Stimulated activated CD8-positive, alpha-beta memory T cell treated with anti-CD3 and anti-CD28 coated beads, Interleukin-2, amount 100 ng/mL, for 1 hour (primary cell): ENCODE results near the gene NDUFB7.
A peak's percentile ranks its signal among the peaks of the same experiment; 100 is the strongest.

ENCODE experiments used
- DNase-seq, 2 donors: peaks; one replicate each; pipeline ENCODE4 v3.0.0-alpha.2; 2020; ENCODE audit warnings: low read depth in 2 of 2

Gene NDUFB7

DNA sequence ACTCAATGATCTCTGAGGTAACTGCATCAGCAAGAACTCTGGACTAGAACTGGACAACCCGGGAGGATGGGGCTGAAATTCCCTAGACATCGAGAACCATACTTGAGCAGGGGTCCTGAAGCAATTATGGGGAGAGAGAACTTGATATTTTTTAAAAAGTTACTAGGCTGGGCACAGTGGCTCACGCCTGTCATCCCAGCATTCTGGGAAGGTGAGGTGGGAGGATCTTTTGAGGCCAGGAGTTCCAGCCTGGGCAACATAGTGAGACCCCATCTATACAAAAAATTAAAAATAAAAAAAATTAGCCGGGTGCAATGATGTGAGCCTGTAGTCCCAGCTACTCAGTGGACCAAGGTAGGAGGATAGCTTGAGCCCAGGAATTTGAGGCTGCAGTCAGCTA lies 51.3 kb downstream of the NDUFB7 start:
- no peak for DNase-seq

DNA sequence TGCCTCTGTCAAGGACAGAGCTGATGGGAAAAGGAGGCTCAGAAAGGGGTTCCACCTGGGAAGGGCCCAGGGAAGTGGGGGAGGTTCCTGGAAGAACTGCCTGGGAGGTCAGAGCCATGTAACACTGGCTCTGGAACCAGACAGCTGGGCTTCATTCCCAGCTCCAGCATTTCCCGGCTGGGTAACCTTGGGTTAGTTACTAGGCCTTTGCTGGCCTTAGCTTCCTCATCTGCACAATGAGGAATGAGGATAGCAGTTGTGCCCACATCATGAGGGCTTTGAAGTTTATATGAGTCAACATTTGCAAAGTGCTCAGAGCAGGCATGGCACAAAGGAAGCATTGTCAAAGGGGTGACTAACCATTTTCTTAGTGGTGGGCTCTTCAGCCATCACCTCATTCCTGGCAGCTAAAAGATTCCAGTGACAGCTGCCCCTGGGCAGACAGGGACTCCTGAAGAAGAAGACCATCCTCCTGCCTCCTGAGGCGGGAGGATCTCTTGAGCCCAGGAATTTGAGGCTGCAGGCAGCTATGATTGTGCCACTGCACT lies 51.9 kb downstream of the NDUFB7 start:
- DNase-seq = no peak

DNA sequence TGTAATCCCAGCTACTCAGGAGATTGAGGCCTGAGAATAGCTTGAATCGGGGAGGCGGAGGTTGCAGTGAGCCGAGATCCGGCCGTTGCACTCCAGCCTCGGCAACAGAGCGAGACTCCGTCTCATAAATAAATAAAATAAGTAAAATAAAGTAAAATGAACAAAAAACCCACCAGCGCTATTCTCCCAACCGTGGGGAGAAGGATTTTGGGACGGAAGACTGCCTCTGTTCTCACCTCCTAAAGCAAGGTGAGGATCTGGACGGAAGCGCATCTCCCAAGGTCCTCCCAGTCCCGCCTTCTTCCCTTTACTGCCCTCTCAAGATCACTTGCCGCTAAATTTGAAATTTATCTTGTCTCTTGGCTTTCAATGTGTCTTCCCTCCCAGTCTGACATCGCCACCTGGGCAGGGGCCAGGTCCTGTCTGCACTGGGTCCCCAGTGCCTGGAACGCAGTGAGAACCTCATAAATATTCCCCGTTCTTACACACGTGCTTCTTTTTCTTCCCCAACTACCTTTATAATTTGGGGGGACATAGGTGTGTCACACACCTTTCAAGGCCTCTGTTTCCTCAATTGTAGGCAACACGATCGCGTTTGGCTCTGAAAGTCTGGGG lies 52.5 kb downstream of the NDUFB7 start:
- no peak for DNase-seq

DNA sequence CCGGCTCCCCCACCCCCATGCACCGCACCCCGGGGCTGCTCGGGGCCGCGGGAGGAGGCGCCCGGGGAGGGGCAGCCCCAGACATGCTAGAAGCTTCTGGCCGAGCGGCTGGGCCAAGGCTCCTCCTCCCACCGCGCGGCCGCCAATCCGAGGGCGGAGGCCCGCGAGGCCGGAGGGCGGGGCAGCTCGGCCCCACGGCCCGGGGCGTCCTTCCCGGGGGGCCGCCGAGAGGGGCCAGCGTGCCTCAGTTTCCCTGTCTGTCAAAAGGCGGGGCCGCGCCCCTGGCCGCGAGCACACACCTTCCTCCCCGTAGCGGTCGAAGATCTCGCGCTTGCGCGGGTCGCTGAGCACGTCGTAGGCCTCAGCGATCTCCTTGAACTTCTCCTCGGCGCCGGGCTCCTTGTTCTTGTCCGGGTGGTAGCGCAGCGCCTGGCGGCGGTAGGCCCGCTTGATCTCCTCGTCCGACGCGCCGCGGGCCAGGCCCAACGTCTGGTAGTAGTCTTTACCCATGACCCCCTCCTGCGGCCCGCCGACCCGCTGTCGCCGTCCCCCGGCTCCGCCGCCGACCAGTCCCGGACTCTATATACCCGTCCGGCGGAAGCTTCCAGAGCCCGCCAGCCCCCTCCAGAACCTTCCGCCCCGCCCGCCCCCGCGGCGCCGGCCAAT lies 53.9 kb downstream of the NDUFB7 start, which contains the start of gene DNAJB1:
TSS of gene DNAJB1 (minus strand) at position 558 of the 666 bp plus-strand sequence. CDS start at position 510, 48 bp downstream.
- peak; percentile 31 to 44 for DNase-seq

GRCh38 chr19:14517446-14517839 lies 54.4 kb downstream of the NDUFB7 start:
- DNase-seq = no peak

- DNase-seq = no peak
These were observed 55.0 kb downstream of the NDUFB7 start for GRCh38 chr19:14516746-14517438.
